ENCODE data around the gene MEST. TPM values are rescaled to one million over a fixed set of nuclear protein-coding genes. Genes with fewer than 3 reads are reported as not detected.

Gene MEST
- total RNA-seq, 4 donors from 2014 or later, result 1.4 to 2.3 (median 1.7) TPM

GRCh38 chr7:130492523-130493274 is 814 bp downstream of the MEST start:
- Histone ChIP-seq H3K27me3 (peaks cover 23 to 57% (median 28%) of the 10 kb centered on the region in 3 donors), H3K36me3 (no peaks in the 10 kb centered on the region), H3K4me3 (peak overlapping the region; percentile 28 to 58 (median 37)), H3K27ac (no peak overlapping the region), H3K4me1 (peaks cover 2 to 8% of the 10 kb centered on the region in 2 donors), H3K9me3 (no peaks in the 10 kb centered on the region)
- in situ Hi-C loops (cut with MboI; ENCODE audit: low sequenced_read_pairs in 4 of 4) (no loop called here), intact Hi-C loops (cut with DNase I; ENCODE audit: low total_unique reads) (no loop called here)
- ATAC-seq (no peak), DNase-seq (no peak)
- TF ChIP-seq POLR2A (IDR thresholded peaks at IDR 0.05) (no peak), CTCF (IDR thresholded peaks at IDR 0.05 in 4 of 5, conservative IDR thresholded peaks at IDR 0.05 in 1 of 5) (no peak)

- H3K4me3 ChIP-seq, result peak overlapping the region in 3 of 4 donors; percentile 28 to 58 (median 38)
- DNase-seq (no peak), ATAC-seq (no peak)
- H3K9me3 ChIP-seq, result no peaks in the 10 kb centered on the region
- no peak overlapping the region for H3K27ac ChIP-seq
- H3K36me3 ChIP-seq, result no peaks in the 10 kb centered on the region
- H3K27me3 ChIP-seq, result peaks cover 23 to 50% (median 28%) of the 10 kb centered on the region in 3 donors
- intact Hi-C loops (cut with DNase I; ENCODE audit: low total_unique reads), result no loop called here
- H3K4me1 ChIP-seq, result peaks cover 2 to 8% of the 10 kb centered on the region in 2 donors
- in situ Hi-C loops (cut with MboI; ENCODE audit: low sequenced_read_pairs in 4 of 4), result no loop called here
- TF ChIP-seq POLR2A (IDR thresholded peaks at IDR 0.05) (no peak), CTCF (IDR thresholded peaks at IDR 0.05 in 4 of 5, conservative IDR thresholded peaks at IDR 0.05 in 1 of 5) (no peak)
These were observed 1.5 kb downstream of the MEST start for GRCh38 chr7:130493275-130493873.

- Histone ChIP-seq H3K27ac (no peak overlapping the region), H3K9me3 (no peaks in the 10 kb centered on the region), H3K4me3 (no peak overlapping the region), H3K27me3 (peaks cover 22 to 39% (median 23%) of the 10 kb centered on the region in 3 donors), H3K36me3 (no peaks in the 10 kb centered on the region), H3K4me1 (peaks cover 2 to 8% of the 10 kb centered on the region in 2 donors)
- intact Hi-C loops (cut with DNase I; ENCODE audit: low total_unique reads) (no loop called here), in situ Hi-C loops (cut with MboI; ENCODE audit: low sequenced_read_pairs in 4 of 4) (no loop called here)
- DNase-seq (no peak), ATAC-seq (no peak)
- TF ChIP-seq POLR2A (IDR thresholded peaks at IDR 0.05) (no peak), CTCF (IDR thresholded peaks at IDR 0.05 in 4 of 5, conservative IDR thresholded peaks at IDR 0.05 in 1 of 5) (no peak)
These were observed 2.6 kb downstream of the MEST start for GRCh38 chr7:130494431-130494858.

- Histone ChIP-seq H3K36me3 (peaks cover 0 to 7% of the 10 kb centered on the region in 2 donors), H3K27ac (no peak overlapping the region), H3K4me3 (no peak overlapping the region), H3K9me3 (no peaks in the 10 kb centered on the region), H3K27me3 (no peaks in the 10 kb centered on the region), H3K4me1 (no peaks in the 10 kb centered on the region)
- no peak for ATAC-seq
- intact Hi-C loops (cut with DNase I; ENCODE audit: low total_unique reads) (no loop called here), in situ Hi-C loops (cut with MboI; ENCODE audit: low sequenced_read_pairs in 4 of 4) (no loop called here)
- no peak for DNase-seq
- TF ChIP-seq POLR2A (IDR thresholded peaks at IDR 0.05) (no peak), CTCF (IDR thresholded peaks at IDR 0.05 in 4 of 5, conservative IDR thresholded peaks at IDR 0.05 in 1 of 5) (no peak)
These were observed 8.6 kb downstream of the MEST start for GRCh38 chr7:130500463-130500862.
